Astrocyte (in vitro differentiated cells and primary cell): Measurements from ENCODE around the gene COL15A1.

Experiments
- EZH2 ChIP-seq: IDR thresholded peaks from 2 replicates; pipeline ENCODE4 v1.6.1; 2012; ENCODE audit warnings: mild to moderate bottlenecking, low read length, inconsistent platforms; ENCODE audit not compliant: insufficient read depth
- TF ChIP-seq, protein P1 (sequence below): IDR thresholded peaks from 2 replicates; pipeline ENCODE4 v1.5.1; 2011; ENCODE audit warnings: low read depth, mild to moderate bottlenecking, inconsistent platforms, low read length, moderate library complexity; ENCODE audit not compliant: insufficient read depth

GRCh38 chr9:99103054-99103895 lies 159.6 kb downstream of the COL15A1 start:
- TF ChIP-seq, protein P1, sequence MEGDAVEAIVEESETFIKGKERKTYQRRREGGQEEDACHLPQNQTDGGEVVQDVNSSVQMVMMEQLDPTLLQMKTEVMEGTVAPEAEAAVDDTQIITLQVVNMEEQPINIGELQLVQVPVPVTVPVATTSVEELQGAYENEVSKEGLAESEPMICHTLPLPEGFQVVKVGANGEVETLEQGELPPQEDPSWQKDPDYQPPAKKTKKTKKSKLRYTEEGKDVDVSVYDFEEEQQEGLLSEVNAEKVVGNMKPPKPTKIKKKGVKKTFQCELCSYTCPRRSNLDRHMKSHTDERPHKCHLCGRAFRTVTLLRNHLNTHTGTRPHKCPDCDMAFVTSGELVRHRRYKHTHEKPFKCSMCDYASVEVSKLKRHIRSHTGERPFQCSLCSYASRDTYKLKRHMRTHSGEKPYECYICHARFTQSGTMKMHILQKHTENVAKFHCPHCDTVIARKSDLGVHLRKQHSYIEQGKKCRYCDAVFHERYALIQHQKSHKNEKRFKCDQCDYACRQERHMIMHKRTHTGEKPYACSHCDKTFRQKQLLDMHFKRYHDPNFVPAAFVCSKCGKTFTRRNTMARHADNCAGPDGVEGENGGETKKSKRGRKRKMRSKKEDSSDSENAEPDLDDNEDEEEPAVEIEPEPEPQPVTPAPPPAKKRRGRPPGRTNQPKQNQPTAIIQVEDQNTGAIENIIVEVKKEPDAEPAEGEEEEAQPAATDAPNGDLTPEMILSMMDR: no peak
- no peak for TF ChIP-seq EZH2
